BLaER1 (cell line): ENCODE measurements around the gene POLR2F.

Experiments
- H3K27ac ChIP-seq: shearing (Covaris generic); formaldehyde crosslinking; 2 replicates; pipeline ENCODE4 v1.8.1; 2022
- H3K27me3 ChIP-seq: shearing (Covaris generic); formaldehyde crosslinking; 2 replicates; pipeline ENCODE4 v1.8.1; 2022
- H3K36me3 ChIP-seq: shearing (Covaris generic); formaldehyde crosslinking; 2 replicates; pipeline ENCODE4 v1.8.1; 2022
- H3K4me1 ChIP-seq: shearing (Covaris generic); formaldehyde crosslinking; 2 replicates; pipeline ENCODE4 v1.8.1; 2022
- H3K4me2 ChIP-seq: shearing (Covaris generic); formaldehyde crosslinking; 2 replicates; pipeline ENCODE4 v1.8.1; 2022
- H3K4me3 ChIP-seq: shearing (Covaris generic); formaldehyde crosslinking; 2 replicates; pipeline ENCODE4 v1.8.1; 2022
- H3K9ac ChIP-seq: shearing (Covaris generic); formaldehyde crosslinking; 2 replicates; pipeline ENCODE4 v1.8.1; 2022
- H3K9me3 ChIP-seq: shearing (Covaris generic); formaldehyde crosslinking; 2 replicates; pipeline ENCODE4 v1.8.1; 2022
- H4K20me1 ChIP-seq: shearing (Covaris generic); formaldehyde crosslinking; 2 replicates; pipeline ENCODE4 v1.8.1; 2022
- Cebpa-rat ChIP-seq: shearing (Covaris generic); IDR thresholded peaks from 2 replicates; pipeline ENCODE4 v1.8.1; 2022

Gene POLR2F

DNA sequence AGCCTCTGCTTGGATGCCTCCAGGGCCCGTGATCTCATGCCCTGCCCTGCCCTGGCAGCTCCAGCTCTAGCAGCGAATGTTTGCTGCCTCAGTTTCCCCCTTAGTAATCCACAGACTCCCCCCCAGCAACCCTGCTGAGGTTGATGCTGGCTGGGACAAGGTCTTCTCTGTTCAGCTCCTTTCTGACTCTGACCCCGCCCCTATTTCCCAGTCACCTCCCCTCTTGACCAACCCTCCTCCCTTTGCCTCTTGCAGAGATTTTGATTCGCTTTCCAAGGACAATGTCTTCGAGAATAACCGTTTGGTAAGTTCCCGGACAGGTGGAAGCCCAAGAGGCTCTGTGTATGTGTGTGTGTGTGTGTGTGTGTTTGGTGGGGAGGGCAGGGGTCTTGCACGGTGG is 41.8 kb upstream of the POLR2F start:
- Histone ChIP-seq H3K9ac (0 out of 2 replicates have a peak overlapping the region, but pooled peaks have one; percentile 47), H3K27ac (peak overlapping the region; percentile 25; the same call in 1 of the 2 replicates), H3K4me1 (peaks cover 94% of the 10 kb centered on the region), H3K36me3 (peaks cover 22% of the 10 kb centered on the region), H4K20me1 (peaks cover 66% of the 10 kb centered on the region), H3K27me3 (no peaks in the 10 kb centered on the region), H3K4me3 (no peak overlapping the region), H3K4me2 (peak overlapping the region; percentile 82), H3K9me3 (no peaks in the 10 kb centered on the region)
- no peak for TF ChIP-seq Cebpa-rat

DNA sequence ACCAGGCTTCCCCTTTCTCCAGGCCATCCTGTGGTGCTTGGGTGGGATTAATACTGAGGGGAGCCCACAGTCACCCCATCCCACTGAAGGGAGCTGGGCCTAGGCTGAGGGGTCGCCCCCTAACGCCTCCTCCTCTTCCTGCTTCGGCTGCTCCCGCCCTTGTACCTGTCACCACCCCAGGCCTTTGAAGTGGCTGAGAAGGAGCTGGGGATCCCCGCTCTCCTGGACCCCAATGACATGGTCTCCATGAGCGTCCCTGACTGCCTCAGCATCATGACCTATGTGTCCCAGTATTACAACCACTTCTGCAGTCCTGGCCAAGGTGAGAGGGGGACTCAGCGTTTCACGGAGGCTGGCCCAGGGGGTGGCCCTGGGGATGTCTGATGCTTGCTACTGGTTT is 41.3 kb upstream of the POLR2F start:
- no peak overlapping the region for H3K9ac ChIP-seq
- no peaks in the 10 kb centered on the region for H3K9me3 ChIP-seq
- peak overlapping the region; percentile 14; the same call in 1 of the 2 replicates for H3K27ac ChIP-seq
- H3K4me1 ChIP-seq: peaks cover 94% of the 10 kb centered on the region
- TF ChIP-seq Cebpa-rat: no peak
- peaks cover 63% of the 10 kb centered on the region for H4K20me1 ChIP-seq
- peak overlapping the region; percentile 82 for H3K4me2 ChIP-seq
- peaks cover 27% of the 10 kb centered on the region for H3K36me3 ChIP-seq
- no peaks in the 10 kb centered on the region for H3K27me3 ChIP-seq
- H3K4me3 ChIP-seq: no peak overlapping the region

DNA sequence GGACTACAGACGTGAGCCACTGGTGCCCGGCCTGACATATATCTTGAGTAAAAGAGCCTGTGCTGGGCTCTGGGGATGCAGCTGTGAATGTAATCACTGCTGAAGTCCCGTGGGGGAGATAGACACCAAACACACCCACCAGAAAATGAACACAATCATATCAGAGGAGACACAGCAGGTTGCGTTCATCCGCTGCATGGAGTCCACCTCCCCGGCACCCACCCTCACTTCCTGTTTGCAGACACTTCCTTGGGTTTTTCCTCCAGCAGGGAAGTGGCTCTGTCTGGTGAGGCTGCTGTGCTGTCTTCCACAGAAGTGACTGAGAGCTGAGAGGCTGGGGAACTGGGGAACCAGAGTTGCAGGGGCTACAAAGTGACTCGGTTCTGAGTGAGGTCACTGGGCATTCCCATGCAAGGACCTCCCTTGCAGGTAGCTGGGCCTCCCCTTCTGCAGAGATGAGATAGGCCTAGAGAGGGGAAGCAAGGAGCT is 40.2 kb upstream of the POLR2F start:
- Histone ChIP-seq H3K9ac (no peak overlapping the region), H3K4me3 (no peak overlapping the region), H3K36me3 (peaks cover 37% of the 10 kb centered on the region), H3K4me2 (peak overlapping the region; percentile 82), H3K27me3 (no peaks in the 10 kb centered on the region), H3K27ac (0 out of 2 replicates have a peak overlapping the region, but pooled peaks have one; percentile 15), H3K9me3 (no peaks in the 10 kb centered on the region), H3K4me1 (peaks cover 94% of the 10 kb centered on the region), H4K20me1 (peaks cover 52% of the 10 kb centered on the region)
- no peak for TF ChIP-seq Cebpa-rat

DNA sequence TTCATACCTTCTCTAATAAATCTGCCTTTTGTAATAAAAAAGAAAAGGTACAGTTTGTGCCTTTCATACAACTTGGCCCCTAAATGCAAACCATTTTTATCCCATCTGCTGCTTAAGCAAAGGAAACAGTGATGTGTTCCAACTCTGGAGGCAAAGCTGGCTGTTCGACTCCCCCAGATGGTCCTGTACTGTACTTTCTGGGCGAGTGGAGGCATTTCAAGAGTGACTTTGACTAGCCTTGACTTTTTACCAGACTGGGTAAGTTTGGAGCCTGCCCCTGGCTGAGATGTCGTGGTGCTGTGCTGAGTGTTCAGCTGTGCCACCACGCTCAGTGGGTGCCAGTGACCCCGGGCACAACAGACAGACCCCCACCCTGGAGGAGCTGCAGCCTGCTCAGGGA is 37.2 kb upstream of the POLR2F start:
- H4K20me1 ChIP-seq: peaks cover 25% of the 10 kb centered on the region
- no peaks in the 10 kb centered on the region for H3K27me3 ChIP-seq
- H3K4me2 ChIP-seq: no peak overlapping the region
- no peak overlapping the region for H3K9ac ChIP-seq
- no peak overlapping the region for H3K4me3 ChIP-seq
- TF ChIP-seq Cebpa-rat: no peak
- H3K27ac ChIP-seq: peak overlapping the region; percentile 22; the same call in 1 of the 2 replicates
- H3K9me3 ChIP-seq: no peaks in the 10 kb centered on the region
- H3K4me1 ChIP-seq: peaks cover 94% of the 10 kb centered on the region
- peaks cover 49% of the 10 kb centered on the region for H3K36me3 ChIP-seq

DNA sequence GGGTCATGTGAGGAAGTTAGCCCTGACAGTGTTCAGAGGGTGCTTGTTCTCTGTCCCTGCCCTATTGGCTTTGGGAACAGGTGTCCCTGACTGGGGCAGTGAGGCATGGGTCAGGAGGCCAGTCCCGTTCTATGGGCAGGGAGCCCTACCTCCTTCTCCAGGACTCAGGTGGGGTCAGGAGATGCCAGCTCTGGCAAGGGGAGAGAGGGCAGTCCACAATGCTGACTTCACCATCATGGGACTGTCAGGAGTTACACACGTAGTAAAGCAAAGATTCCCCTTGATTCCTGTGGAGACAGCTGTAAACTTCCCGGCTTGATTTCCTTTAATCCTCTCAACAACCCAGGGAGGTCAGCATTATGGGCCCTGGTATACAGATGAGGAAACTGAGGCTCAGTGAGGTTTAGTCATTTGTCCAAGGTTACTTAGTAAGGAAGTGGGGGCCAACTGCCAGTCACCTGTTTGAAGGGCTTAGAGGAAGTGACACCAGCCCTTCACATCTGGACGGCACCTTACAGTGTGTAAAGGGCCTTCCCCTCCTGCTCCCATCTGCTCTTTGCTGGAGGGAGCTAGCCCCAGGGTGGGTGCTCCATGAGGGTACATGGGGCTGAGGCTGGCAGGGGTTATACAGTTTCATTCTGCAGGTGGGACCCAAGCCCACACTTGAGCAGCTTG is 35.5 kb upstream of the POLR2F start:
- Histone ChIP-seq H3K27me3 (no peaks in the 10 kb centered on the region), H4K20me1 (peaks cover 8% of the 10 kb centered on the region), H3K4me1 (peaks cover 91% of the 10 kb centered on the region), H3K4me2 (peak overlapping the region; percentile 81), H3K4me3 (peak overlapping the region; percentile 12; the same call in 1 of the 2 replicates), H3K9ac (peak overlapping the region; percentile 53; the same call in 1 of the 2 replicates), H3K27ac (peak overlapping the region; percentile 73), H3K9me3 (no peaks in the 10 kb centered on the region), H3K36me3 (peaks cover 44% of the 10 kb centered on the region)
- no peak for TF ChIP-seq Cebpa-rat

DNA sequence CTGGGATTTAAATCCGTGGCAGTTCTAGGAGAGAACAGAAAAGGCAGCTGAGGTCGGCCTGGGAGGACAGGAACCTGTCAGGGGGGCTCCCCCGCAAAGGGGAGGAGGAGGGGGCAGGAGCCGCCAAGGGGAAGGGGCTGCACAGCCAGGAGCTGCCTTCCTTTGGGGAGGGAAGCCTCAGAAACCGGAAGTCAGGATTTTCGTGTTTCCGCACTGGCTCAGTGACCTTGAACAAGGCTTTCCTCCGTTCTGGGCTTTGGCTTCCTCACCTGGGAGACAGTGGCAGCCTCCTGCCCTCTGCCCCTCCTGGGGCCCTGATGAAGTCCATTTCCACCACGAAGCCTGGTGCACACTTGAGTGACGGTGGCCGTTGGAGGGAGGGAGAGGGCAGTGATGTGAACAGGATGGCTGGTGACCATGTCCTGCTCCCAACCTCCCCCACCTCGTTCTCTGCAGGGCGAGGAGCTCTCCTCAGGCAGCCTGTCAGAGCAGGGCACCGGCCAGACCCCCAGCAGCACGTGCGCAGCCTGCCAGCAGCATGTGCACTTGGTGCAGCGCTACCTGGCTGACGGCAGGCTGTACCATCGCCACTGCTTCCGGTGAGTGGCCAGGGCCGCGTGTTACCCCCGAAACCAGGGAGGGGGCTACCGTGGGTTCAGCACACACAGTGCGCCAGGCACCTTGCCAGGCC is 34.8 kb upstream of the POLR2F start:
- Histone ChIP-seq H3K4me3 (peak overlapping the region; percentile 12; the same call in 1 of the 2 replicates), H3K4me2 (peak overlapping the region; percentile 81), H3K27ac (peak overlapping the region; percentile 73), H3K9me3 (no peaks in the 10 kb centered on the region), H3K4me1 (peaks cover 91% of the 10 kb centered on the region), H4K20me1 (peaks cover 1% of the 10 kb centered on the region), H3K27me3 (no peaks in the 10 kb centered on the region), H3K36me3 (peaks cover 44% of the 10 kb centered on the region), H3K9ac (peak overlapping the region; percentile 53; the same call in 1 of the 2 replicates)
- no peak for TF ChIP-seq Cebpa-rat

DNA sequence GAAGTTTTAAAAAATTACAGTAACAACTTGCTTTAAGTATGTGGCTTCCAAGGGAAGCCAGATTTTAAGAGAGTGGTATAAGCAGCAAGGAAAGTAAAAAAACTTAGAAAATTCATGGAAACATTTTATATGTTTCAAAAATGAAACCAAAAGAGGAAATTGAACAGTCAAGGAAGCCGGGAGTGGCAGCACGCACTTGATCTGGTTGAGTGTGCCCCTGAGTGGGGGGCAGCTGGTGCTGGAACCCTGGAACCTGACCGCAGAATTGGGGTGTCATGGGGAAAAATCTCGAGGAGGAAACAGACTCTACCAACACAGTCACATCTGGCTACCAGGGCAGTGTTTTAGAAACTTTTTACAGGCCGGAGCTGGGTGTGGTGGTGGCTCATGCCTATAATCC is 33.4 kb upstream of the POLR2F start:
- Histone ChIP-seq H3K9me3 (no peaks in the 10 kb centered on the region), H3K27ac (peak overlapping the region; percentile 73), H3K9ac (peak overlapping the region; percentile 53; the same call in 1 of the 2 replicates), H3K36me3 (peaks cover 44% of the 10 kb centered on the region), H3K4me2 (peak overlapping the region; percentile 81), H4K20me1 (no peaks in the 10 kb centered on the region), H3K27me3 (no peaks in the 10 kb centered on the region), H3K4me3 (peak overlapping the region; percentile 4; the same call in 1 of the 2 replicates), H3K4me1 (peaks cover 91% of the 10 kb centered on the region)
- no peak for TF ChIP-seq Cebpa-rat

DNA sequence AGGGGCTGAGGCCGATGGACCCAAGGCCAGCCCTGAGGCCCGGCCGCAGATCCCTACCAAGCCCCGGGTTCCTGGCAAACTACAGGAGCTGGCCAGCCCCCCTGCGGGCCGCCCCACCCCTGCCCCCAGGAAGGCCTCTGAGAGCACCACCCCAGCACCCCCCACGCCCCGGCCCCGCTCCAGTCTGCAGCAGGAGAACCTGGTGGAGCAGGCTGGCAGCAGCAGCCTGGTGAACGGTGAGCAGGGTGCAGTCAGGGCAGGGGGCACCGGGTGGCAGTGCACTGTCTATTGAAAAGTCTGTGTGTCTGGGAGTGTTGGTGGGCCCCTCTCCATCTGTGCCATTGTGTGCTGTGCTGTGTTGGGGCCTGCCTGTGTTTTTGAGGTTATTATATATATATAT is 31.3 kb upstream of the POLR2F start:
- Histone ChIP-seq H4K20me1 (peaks cover 4% of the 10 kb centered on the region; the same call in 1 of the 2 replicates), H3K27ac (0 out of 2 replicates have a peak overlapping the region, but pooled peaks have one; percentile 28), H3K27me3 (no peaks in the 10 kb centered on the region), H3K9me3 (no peaks in the 10 kb centered on the region), H3K4me2 (peak overlapping the region; percentile 81), H3K4me1 (peaks cover 96% of the 10 kb centered on the region), H3K4me3 (no peak overlapping the region), H3K36me3 (peaks cover 27% of the 10 kb centered on the region), H3K9ac (no peak overlapping the region)
- no peak for TF ChIP-seq Cebpa-rat

DNA sequence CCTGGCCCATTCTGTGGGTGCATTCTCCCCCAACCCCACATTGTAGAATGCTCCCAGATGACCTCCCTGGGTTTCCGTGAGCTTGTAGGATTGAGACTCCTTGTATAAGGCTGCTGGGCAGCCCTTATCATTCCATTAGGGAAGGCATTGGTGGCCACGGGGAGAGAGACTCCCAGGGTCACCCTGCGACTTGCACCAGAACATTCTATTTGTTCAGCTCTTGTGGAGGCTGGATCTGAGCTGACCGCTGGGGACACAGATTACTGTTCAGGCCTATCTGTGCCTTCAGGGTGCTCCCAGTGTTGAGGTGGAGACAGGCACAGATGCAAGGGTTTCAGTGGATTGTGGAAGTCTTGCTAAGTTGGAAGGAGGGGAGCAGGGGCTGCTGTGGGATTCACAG is 29.6 kb upstream of the POLR2F start:
- peaks cover 20% of the 10 kb centered on the region; the same call in 1 of the 2 replicates for H4K20me1 ChIP-seq
- H3K4me2 ChIP-seq: peak overlapping the region; percentile 99
- TF ChIP-seq Cebpa-rat: no peak
- peak overlapping the region; percentile 90 for H3K27ac ChIP-seq
- peak overlapping the region; percentile 80 for H3K9ac ChIP-seq
- H3K36me3 ChIP-seq: peaks cover 31% of the 10 kb centered on the region
- no peaks in the 10 kb centered on the region for H3K27me3 ChIP-seq
- H3K4me3 ChIP-seq: 0 out of 2 replicates have a peak overlapping the region, but pooled peaks have one; percentile 71
- no peaks in the 10 kb centered on the region for H3K9me3 ChIP-seq
- peaks cover 96% of the 10 kb centered on the region for H3K4me1 ChIP-seq
